ENCODE results near the gene ISCA2.
A peak's percentile ranks its signal among the peaks of the same experiment; 100 is the strongest.

ISCA2 gene

DNA sequence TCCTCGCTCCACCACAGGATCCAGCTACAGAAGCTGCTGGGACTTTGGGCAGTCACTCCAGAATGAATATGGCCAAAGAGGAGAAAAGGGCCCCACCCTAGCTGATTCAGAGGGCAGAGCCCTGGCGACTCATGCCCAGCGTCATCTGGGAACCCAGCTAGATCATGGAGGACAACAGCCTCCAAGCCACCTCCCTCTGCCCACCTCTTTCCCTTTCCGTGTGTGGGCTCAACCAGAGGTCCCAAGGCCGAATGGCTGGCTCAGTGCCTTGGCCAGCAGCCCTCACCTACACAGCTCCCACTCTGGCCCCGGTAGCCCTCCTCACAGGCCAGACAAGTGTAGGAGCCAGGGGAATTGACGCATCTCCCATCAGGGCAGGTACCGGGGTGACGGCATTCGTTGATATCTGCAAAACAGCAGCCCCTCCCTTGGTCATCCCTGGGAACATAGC lies 17.4 kb downstream of the ISCA2 start:
- DNase-seq, result no peak
- H2AFZ ChIP-seq (ENCODE audit: low read length), result no peak overlapping the region
- no peak overlapping the region for H3K4me3 ChIP-seq (ENCODE audit: low read length)
- no peak overlapping the region for H3K4me2 ChIP-seq (ENCODE audit: low read depth, low read length)
- no peaks in the 10 kb centered on the region for H3F3A ChIP-seq (ENCODE audit: insufficient read depth, low read length)
- H3K36me3 ChIP-seq (replicated peaks; ENCODE audit: insufficient read depth, low read length), result no peaks in the 10 kb centered on the region
- H4K20me1 ChIP-seq (ENCODE audit: insufficient read depth, low read length), result no peaks in the 10 kb centered on the region
- H3K9me2 ChIP-seq (replicated peaks; ENCODE audit: insufficient read depth, low read length), result no peaks in the 10 kb centered on the region
- H3K79me2 ChIP-seq (ENCODE audit: low read length), result no peaks in the 10 kb centered on the region
- no peak overlapping the region for H3K9ac ChIP-seq (ENCODE audit: low read length)
- H3K4me1 ChIP-seq (ENCODE audit: low read length), result no peaks in the 10 kb centered on the region
- no peak for TF ChIP-seq EZH2 (optimal IDR thresholded peaks at IDR 0.05; ENCODE audit: low read depth, low read length)
- H3K27me3 ChIP-seq (replicated peaks; ENCODE audit: insufficient read depth, low read length), result peaks cover 50% of the 10 kb centered on the region
- no peaks in the 10 kb centered on the region for H3K9me3 ChIP-seq (replicated peaks; ENCODE audit: insufficient read depth, low read length)
- H3K27ac ChIP-seq (ENCODE audit: low read length), result no peak overlapping the region

DNA sequence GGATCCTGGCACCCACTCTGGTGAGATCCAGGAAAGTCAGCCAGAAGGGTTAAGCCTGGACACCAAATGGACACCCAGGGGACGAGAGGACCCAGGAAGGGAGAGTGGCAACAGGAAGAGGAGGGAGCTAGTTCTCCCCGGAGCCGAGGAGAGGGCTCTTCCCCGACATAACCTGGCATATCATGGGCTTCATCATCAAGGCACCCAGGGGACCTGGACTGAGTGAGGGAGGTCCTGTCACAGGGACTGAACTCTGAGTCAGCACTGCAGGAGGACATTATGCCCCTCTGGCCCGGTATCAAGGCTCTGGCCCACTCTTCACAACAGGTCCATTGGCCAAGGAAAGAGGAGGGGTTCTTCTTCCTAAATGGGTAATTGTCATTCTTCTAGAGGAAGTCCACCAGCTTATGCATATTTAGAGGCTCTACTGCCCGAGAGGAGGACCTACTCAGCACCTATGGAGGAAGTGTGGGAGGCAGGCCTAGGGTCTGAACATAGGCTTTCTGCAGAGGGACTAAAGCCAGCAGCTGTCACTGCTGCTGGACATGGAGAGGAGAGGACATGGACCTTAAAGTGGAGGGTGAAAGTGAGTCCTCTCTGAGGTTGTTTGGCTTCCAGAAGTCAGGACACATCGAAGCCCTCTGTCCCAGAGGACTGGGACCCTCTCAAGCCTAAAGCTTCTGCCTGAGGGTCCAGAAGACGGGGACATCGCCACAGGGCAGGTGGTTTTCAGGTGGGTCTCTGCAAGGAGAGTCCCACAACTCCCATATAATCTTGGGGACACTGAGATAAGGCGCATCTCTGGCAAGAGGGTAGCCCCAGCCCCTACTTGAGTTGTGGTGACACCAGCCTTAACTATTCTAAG lies 18.6 kb downstream of the ISCA2 start:
- H3F3A ChIP-seq (ENCODE audit: insufficient read depth, low read length), result no peaks in the 10 kb centered on the region
- H3K9me3 ChIP-seq (replicated peaks; ENCODE audit: insufficient read depth, low read length), result no peaks in the 10 kb centered on the region
- no peaks in the 10 kb centered on the region for H4K20me1 ChIP-seq (ENCODE audit: insufficient read depth, low read length)
- no peak overlapping the region for H2AFZ ChIP-seq (ENCODE audit: low read length)
- no peak overlapping the region for H3K4me3 ChIP-seq (ENCODE audit: low read length)
- H3K9me2 ChIP-seq (replicated peaks; ENCODE audit: insufficient read depth, low read length), result no peaks in the 10 kb centered on the region
- H3K4me2 ChIP-seq (ENCODE audit: low read depth, low read length), result no peak overlapping the region
- no peak for TF ChIP-seq EZH2phosphoT487 (IDR thresholded peaks at IDR 0.05; ENCODE audit: low read length)
- no peak for TF ChIP-seq EZH2 (optimal IDR thresholded peaks at IDR 0.05; ENCODE audit: low read depth, low read length)
- TF ChIP-seq, protein P1, sequence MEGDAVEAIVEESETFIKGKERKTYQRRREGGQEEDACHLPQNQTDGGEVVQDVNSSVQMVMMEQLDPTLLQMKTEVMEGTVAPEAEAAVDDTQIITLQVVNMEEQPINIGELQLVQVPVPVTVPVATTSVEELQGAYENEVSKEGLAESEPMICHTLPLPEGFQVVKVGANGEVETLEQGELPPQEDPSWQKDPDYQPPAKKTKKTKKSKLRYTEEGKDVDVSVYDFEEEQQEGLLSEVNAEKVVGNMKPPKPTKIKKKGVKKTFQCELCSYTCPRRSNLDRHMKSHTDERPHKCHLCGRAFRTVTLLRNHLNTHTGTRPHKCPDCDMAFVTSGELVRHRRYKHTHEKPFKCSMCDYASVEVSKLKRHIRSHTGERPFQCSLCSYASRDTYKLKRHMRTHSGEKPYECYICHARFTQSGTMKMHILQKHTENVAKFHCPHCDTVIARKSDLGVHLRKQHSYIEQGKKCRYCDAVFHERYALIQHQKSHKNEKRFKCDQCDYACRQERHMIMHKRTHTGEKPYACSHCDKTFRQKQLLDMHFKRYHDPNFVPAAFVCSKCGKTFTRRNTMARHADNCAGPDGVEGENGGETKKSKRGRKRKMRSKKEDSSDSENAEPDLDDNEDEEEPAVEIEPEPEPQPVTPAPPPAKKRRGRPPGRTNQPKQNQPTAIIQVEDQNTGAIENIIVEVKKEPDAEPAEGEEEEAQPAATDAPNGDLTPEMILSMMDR (IDR thresholded peaks at IDR 0.05; ENCODE audit: low read length), result no peak
- H3K79me2 ChIP-seq (ENCODE audit: low read length), result no peaks in the 10 kb centered on the region
- H3K27me3 ChIP-seq (replicated peaks; ENCODE audit: insufficient read depth, low read length), result peaks cover 59% of the 10 kb centered on the region
- H3K9ac ChIP-seq (ENCODE audit: low read length), result no peak overlapping the region
- H3K36me3 ChIP-seq (replicated peaks; ENCODE audit: insufficient read depth, low read length), result no peaks in the 10 kb centered on the region
- no peaks in the 10 kb centered on the region for H3K4me1 ChIP-seq (ENCODE audit: low read length)
- no peak overlapping the region for H3K27ac ChIP-seq (ENCODE audit: low read length)
- DNase-seq, result no peak

DNA sequence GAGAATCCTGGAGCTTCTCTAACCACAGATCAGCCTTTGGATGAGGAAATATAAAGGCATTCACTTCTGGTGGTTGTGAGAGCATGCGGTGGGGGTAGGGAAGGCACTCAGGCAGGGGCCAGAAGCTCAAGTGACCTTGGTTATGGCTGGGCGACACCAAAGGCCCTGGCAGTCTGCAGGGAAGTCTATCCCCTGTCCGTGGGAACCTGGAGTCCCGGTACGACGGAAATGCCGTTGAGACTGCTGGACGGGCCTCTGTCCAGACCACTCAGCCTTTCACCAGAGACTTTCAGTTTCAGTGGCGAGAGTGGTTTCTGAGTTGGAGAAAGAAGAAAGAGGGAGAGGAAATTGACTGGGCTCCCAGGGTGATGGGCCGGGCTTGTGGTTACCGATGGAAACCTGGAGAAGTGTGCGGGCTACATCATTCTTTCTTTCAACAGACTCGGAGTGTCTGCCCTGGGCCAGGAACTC lies 20.9 kb downstream of the ISCA2 start:
- Histone ChIP-seq H3K9me3 (replicated peaks; ENCODE audit: insufficient read depth, low read length) (no peaks in the 10 kb centered on the region), H2AFZ (ENCODE audit: low read length) (no peak overlapping the region), H3K9me2 (replicated peaks; ENCODE audit: insufficient read depth, low read length) (no peaks in the 10 kb centered on the region), H3K9ac (ENCODE audit: low read length) (no peak overlapping the region), H3K79me2 (ENCODE audit: low read length) (no peaks in the 10 kb centered on the region), H3K36me3 (replicated peaks; ENCODE audit: insufficient read depth, low read length) (no peaks in the 10 kb centered on the region), H4K20me1 (ENCODE audit: insufficient read depth, low read length) (no peaks in the 10 kb centered on the region), H3K4me3 (ENCODE audit: low read length) (no peak overlapping the region), H3K4me2 (ENCODE audit: low read depth, low read length) (0 out of 2 replicates have a peak overlapping the region, but pooled peaks have one; percentile 18), H3F3A (ENCODE audit: insufficient read depth, low read length) (no peaks in the 10 kb centered on the region), H3K27ac (ENCODE audit: low read length) (no peak overlapping the region), H3K4me1 (ENCODE audit: low read length) (no peaks in the 10 kb centered on the region), H3K27me3 (replicated peaks; ENCODE audit: insufficient read depth, low read length) (peaks cover 74% of the 10 kb centered on the region)
- TF ChIP-seq, protein P1 (IDR thresholded peaks at IDR 0.05; ENCODE audit: low read length), result no peak
- TF ChIP-seq EZH2 (optimal IDR thresholded peaks at IDR 0.05; ENCODE audit: low read depth, low read length) (no peak), EZH2phosphoT487 (IDR thresholded peaks at IDR 0.05; ENCODE audit: low read length) (no peak)
- peak; percentile 39 for DNase-seq
